CD4-positive, alpha-beta T cell treated with Interferon gamma for 1 hour (primary cell): ENCODE measurements around the gene SYCN.
A peak's percentile ranks its signal among the peaks of the same experiment; 100 is the strongest.
"Not testable (repeated sequence)": the region's sequence is repeated elsewhere in the genome, so short reads cannot be mapped to it uniquely, and the experiment has no call there.

Experiments
- DNase-seq: peaks from one replicate; pipeline ENCODE4 v3.0.0-alpha.2; 2020

Gene SYCN

DNA sequence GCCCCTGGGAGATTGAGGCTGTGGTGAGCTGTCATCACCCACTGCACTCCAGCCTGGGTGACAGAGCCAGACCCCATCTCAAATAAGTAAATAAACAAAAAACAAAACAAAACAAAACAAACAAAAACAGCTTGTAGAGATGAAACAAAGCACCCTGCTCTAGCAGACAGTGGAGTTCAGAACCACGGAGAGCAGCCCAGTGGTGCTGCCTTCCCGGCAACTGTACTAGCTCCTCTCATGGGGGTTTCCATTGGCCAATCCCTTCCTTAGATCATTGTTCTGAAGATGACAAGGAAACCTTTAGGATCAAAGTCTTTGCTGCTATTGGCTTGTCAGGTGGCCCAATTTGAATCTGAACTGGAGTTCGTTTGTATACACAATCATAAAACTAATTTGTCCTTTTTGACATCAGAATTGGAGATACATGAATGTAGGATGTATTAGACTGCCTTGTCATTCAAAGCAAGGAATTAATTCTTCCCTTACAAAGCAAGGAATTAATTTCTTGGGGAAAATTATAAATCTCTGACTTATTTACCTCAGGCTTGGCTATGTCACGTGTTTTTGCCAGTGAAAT lies 19.7 kb upstream of the SYCN start:
- no peak for DNase-seq

DNA sequence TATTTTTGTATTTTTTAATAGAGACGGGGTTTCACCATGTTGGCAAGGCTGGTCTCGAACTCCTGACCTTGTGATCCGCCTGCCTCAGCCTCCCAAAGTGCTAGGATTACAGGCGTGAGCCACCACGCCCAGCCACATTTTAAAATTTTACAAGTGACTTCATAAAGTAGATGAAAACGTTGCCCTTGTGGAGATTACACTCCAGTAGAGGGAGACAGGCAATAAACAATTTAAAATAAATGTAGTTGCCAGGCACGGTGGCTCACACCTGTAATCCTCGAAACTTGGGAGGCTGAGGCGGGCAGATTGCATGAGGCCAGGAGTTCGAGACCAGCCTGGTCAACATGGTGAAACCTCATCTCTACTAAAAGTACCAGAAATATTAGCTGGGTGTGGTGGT lies 15.0 kb upstream of the SYCN start:
- DNase-seq = not testable (repeated sequence)

DNA sequence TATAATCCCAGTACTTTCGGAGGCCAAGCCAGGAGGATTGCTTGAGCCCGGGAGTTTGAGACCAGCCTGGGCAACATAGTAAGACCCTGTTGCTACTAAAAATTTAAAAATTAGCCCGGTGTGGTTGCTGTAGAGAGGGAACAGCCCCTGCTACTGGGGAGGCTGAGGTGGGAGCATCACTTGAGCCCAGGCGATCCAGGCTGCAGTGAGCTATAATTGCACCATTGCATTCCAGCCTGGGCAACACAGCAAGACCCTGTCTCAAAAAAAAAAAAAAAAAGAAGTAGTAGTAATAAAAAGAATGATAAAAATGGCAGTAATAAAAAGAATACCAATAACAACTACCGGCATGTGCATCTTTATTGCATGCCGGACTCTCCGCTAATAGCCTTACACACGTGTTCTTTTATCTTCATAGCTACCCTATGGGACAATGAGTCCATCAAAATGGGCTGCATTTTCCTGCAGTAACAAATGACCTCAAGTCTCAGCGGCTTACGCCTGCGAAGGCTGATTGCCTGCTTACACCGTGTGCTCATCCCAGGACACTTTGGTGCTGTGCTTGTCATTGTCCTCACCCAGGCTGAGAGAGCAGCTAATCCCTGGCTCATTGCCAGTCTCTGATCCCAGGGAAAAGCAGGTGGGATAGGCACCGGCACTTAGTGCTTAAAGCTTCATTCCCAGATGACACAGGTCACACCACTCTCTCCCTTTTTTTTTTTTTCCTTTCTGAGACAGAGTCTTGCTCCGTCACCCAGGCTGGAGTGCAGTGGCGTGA lies 14.4 kb upstream of the SYCN start:
- no peak for DNase-seq

DNA sequence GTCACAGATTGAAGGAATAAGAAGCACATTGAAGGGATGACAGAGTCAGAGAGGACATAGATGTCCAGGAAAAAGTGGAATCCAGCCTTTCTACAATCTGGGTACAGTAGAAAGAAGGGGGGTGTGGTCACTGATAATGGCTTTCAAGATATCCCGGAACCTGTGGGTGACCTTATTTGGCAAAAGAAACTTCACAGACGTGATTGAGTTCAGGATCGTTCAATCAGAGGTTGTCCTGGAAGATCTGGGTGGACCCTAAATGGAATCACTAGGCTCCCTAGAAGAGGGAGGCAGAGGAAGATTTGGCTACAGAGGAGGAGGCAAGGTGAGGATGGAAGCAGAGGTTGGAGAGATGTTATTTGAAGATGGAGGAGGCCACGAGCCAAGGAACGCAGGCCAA lies 13.0 kb upstream of the SYCN start:
- DNase-seq = no peak

DNA sequence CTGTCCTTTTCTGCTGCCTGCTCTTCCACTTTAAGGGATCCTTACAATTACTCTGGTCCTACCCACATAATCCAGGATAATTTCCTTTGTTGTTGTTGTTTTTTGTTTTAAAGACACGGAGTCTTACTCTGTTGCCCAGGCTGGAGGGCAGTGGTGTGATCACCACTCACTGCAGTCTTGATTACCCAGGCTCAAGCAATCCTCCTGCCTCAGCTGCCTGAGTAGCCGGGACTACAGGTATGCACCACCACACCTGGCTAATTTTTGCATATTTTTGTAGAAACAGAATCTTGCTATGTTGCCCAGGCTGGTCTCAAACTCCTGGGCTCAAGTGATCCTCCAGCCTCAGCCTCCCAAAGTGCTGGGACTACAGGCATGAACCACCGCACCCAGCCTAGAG lies 11.3 kb upstream of the SYCN start:
- DNase-seq = not testable (repeated sequence)

DNA sequence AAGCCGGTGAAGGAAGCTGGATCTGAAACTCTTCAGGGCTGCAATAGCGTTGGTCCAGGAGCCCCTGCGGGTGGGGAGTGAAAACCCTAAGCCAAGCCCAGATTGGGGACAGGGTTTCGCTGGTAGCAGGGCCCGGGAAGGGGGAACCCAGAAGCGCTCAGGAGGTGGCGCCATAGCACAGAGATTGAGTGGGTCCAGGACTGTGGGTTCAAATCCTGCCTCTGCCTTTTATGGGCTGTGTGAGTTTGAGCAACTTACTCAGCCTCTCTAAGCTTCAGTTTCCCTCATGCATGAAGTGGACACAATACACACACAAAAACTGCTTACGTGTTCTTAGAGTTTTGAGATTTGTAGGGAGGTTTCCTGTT lies 8.3 kb upstream of the SYCN start:
- peak; percentile 49 for DNase-seq

DNA sequence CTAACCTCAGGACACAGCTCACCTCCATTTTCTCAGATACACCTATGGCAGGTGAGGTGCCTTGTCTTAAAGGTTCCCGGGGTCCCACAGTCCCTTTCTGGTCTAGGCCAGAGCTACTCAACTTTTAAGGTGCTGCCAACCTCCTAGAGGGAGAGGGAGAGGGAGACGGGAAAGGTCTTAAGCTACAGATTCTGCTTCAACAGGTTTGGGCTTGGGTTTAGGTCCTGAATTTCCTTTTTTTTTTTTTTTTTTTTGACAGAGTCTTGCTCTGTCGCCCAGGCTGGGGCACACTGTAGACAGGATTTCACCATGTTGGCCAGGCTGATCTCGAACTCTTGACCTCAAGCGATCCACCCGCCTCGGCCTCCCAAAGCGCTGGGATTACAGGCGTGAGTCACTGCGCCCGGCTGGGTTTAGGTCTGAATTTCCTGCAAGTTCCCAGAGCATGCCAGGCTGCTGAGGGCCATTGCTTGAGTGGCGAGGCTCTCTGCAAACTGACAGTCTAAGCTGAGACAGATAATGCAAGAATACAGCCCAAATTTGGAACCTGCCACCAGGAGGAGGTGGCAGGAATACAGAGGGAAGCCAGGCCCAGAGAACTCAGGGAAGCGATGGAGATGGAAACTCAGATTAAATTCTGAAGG lies 7.8 kb upstream of the SYCN start:
- DNase-seq = no peak

DNA sequence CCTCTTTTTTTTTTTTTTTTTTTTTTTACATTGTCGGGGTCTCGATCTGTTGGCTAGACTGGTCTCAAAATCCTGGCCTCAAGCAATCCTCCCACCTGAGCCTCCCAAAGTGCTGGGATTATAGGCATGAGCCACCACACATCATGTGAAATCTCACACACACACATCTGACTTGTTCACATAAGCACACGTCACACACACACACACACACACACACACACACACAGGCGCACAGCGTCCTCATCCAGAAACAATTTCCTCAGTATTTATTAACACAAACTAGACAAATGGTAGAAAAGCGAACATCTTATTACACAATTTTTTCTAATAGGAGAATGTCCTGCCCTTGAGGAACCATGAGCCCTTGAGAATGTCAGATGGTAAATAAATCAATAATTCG lies 5.1 kb upstream of the SYCN start:
- DNase-seq = no peak

DNA sequence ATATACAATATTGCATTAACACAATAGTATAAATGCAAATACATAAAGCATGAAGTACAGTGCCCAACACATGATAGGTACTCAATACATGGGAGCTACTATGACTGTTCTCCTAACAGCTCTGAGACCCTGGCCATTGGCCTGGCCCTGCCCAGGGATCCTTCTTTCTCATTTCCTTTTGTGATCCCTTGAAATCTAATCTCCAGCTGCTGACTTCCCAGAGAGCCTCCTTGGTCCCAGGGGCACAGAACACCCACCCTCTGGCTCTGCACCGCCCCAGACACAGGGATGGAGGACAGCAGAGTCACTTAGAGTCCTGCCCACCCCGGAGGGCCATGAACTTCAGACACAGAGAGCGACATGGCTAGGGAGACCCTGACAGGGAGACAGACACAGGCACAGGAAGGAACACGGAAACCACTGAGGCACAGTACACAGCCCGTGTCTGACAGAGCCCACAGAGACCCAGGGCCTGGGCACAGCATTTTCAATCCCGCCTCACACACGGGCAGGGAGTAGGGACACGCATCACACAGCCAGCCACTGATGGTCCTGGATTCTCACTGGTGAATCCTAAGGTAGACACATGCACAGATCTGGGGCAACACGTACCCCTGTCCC lies 4.2 kb upstream of the SYCN start:
- DNase-seq = no peak

DNA sequence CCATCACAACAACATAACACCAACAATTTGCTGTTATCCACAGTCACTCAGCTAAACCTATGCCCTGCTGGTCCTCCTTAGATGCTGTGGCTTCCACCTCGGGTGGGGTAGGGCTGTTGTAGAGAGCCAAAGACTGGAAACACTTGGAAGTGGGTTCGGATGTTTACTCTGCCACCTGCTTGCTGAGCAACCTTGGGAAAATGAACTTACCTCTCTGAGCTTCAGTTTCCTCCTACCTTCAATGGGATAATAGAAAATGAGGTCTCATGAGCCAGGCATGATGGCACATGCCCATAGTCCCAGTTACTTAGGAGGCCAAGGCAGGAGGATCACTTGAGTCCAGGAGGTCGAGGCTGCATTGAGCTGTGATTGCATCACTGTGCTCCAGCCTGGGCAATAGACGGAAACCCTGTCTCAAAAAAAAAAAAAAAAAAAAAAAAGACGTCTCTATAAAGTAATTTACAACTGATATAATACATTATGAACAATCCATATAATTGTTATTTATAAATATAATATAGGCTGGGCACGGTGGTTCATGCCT lies 3.3 kb upstream of the SYCN start:
- DNase-seq = no peak

DNA sequence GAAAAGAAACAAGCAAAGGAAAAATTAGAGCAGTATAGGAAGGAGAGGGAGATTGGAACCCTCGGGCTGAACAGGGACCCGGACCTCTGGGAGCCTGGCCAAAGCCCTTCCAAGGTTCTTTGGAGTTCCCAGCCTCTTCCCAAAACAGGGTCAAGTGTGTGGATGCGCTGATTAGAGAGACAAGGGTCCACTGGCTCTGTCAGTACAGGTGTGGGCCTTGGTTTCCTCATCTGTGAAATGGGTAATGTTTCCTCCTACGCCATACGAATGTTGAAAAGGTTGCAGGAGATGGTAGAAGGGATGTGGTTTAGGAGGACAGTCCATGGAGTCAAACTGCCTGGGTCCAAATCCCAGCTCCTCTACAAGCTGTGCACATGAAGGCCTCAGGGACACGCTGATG lies 2.1 kb upstream of the SYCN start:
- no peak for DNase-seq

DNA sequence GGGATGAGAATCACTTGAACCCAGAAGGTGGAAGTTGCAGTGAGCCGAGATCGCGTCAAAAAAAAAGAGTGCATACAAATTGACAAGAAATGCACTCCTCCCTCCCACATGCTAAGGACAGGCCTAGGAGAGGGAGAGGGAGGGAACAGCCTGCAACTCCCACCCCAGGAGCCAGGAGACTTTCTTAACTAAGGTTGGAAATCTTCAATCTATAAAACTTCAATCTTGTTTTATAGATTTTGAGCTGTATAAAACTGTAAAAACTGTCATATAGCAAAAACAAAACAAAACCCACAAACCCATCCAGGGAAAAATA lies 1.3 kb upstream of the SYCN start:
- DNase-seq = no peak

DNA sequence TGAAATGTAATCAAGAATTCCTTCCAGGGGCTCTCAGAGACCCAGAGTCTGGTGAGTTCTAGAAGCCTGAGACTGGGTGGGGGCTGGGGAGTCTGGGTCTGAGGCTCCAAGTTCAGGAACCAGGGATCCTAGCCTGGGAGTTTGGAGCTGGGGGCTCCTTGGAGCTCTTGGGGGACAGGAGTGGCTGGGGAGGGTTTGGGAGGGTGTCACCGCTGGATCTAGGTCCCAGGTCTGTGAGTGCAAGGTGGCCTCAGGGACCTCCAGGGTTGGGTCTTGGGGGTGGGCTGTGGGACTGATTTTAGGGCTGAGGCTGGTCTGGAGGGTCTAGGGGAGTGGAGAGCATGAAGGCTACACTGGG lies 1.1 kb downstream of the SYCN start:
- DNase-seq = no peak

DNA sequence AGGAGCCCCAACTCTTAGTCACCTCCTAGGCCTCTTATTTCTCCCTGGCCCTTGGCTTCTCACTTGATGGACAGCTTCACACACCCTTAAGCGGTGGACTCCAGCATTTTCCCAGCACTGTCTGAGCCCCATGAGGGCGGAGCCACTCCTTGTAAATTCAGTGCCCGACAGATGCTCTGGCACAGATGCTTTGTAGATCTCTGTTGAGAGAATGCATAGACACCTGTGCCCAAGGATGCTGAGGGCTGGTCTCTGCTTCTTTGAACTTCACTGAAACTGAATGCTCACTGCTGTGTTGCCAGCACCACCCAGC lies 3.3 kb downstream of the SYCN start:
- DNase-seq = no peak

DNA sequence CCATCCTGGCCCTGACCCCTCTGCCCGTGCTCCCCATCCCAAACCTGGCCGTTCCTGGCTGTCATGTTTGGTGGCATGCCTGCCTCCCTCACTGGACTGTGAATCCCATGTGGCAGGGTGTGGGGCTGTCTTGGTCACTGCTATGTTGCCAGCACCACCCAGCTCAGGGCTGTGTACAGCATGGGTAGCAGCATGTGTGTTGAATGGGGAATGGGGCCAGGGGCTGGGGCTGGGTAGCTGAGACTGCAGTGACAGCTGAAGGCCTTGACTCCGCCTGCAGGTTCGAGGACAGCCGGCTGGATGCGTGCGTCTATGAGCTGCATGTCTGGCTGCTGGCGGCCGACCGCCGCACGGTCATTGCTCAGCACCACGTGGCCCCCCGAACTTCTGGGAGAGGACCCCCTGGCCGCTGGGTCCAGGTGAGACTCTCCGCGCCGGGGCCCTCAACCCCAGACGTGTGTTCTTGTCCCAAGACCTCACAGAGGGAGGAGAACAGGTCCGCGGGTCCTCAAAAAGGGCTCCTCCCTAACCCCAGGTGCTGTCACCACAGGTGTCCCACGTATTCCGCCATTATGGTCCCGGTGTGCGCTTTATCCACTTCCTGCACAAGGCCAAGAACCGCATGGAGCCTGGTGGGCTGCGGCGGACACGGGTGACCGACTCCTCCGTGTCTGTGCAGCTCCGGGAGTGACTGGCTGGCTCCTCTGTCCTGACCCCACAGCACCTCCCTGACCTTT lies 3.8 kb downstream of the SYCN start:
- DNase-seq = no peak

DNA sequence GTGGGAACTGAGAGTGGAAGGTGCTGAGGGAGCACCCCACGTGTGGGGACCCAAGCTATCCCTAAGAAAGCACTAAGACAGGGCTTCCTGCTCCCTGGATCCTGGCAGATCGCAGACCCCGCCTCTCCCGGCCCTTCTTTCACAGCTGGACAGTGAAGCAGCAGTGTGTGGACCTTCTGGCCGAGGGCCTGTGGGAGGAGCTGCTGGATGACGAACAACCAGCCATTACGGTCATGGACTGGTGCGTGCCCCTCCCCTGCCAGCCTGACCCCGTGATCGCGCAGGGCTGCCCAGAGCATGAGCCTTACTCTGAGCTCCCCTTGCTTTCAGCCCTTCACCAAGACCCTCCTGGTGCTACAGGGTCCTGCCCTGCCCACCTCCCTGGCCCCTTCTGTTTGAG lies 5.0 kb downstream of the SYCN start:
- DNase-seq = no peak

DNA sequence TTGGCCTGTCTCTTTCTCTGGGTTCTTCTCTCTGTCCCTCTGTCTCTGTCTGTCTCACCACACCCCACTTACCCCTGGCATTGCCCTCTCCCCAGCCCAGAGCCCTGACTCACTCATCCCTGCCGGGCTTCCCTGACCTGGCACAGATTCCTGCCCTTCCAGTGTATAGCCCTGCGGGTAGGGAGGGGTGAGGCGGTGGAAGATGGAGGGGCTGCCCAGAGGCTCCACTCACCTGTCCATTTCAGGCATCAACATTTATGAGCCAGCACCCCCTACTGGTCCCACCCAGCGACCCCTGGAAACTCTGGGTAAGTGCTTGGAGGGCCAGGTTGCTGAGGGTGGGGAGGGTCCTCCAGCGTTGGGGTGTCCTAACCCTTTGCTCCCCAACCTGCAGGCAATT lies 6.3 kb downstream of the SYCN start:
- no peak for DNase-seq

DNA sequence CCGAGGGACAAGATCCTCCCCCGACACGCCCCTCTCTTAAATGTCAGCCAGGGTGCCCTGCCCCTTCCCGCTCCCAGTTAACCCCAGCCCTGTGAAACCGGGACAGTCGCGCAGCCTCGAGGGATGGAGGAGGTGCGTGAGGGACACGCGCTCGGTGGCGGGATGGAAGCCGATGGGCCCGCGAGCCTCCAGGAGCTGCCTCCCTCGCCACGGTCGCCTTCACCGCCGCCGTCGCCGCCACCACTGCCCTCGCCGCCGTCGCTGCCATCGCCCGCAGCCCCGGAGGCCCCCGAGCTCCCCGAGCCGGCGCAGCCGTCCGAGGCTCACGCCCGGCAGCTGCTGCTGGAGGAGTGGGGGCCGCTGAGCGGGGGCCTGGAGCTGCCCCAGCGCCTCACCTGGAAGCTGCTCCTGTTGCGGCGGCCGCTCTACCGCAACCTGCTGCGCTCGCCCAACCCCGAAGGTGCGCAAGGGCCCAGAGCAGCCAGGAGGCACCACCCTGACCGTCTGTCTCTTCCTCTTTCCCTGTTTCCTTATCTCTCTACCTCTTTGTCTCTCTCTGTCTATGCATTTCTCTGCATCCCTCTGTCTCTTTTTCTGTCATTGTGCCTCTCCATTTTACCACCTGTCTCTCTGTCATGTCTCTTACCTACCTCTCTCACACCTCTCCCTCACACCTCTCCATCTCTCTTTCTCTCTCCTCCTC lies 7.1 kb downstream of the SYCN start, which contains the start of gene NCCRP1:
NCCRP1 (plus strand) TSS at position 105 of the 703 bp plus-strand sequence; CDS start at position 124, 19 bp downstream.
- no peak for DNase-seq

DNA sequence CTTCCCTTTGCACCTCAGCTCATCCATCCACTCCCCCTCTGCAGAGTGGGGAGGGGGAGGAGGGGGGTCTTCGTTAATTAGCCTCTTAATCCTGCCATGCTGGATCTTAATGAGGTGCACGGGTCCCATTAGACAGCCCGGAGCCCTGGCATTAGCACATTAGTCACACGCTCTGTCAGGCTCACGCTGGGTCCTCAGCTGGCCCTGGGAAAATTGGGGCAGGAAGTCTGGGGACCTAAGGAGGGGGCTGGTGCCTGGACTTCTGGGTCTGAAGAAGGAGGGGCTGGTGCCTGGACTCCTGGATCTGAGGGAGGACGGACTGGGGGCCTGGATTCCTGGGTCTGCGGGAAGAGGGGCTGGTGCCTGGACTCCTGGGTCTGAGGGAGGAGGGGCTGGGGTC lies 7.7 kb downstream of the SYCN start:
- no peak for DNase-seq

DNA sequence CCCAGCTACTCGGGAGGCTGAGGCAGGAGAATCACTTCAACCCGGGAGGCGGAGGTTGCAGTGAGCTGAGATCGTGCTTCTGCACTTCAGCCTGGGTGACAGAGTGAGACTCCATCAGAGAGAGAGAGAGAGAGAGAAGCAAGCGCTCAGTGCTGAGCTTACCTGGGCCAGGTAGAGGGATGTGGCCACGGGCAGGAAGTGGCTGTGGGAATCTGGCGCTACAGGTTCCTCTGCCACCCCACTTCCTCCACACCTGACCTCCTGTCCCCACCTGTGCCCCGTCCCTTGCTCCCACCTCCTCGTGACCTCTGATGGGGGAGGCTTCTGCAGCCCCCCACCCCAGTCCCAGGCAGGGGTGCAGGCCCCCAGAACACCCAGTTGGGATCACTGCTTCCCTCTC lies 8.3 kb downstream of the SYCN start:
- DNase-seq = no peak

DNA sequence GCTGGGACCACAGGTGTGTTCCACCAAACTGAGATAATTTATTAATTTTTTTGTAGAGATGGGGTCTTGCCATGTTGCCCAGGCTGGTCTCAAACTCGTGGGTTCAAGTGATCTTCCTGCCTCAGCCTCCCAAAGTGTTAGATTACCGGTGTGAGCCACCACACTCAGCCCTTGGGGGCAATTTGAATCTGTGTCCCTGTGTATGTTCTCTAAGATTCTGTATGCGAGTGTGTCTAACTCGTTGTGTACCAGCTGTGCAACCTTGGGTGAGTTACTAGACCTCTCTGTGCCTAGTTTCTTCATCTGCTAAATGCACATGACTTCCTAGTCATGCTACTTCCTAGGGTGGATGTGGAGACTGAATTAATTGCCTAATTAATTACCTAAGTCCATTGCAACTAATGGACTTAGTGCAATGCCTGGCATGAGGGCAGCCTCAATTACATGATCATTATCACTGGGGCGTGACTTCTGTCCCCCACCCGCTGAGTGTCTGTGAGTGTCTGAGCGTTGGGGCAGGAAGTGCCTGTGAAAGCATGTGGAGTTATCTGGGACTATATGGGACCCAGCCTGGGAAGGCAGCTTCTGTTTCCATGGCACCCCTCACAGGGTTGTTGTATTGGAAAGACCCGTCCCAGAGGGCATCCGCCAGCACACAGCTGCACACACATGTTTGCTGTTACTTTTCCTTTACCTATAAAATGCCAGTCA lies 9.1 kb downstream of the SYCN start:
- no peak for DNase-seq

DNA sequence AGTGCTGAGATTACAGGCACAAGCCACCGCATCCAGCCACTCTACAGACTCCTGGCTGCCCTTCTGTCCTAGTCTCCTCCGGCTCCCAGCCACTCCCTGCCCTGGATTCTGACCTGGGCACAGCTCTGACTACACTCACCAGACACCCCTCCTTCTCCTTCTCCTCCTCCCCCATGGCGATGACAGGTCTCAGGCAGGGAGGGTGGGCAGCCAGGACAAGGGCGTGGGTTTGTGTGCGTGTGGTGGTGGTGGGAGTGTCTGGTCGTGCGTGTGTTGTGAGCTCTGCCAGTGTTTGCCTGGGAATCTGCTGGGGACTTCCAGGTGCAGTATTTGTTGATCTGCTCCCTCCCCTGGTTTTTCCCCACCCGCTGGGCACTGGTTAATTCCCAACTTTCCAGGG lies 10.3 kb downstream of the SYCN start:
- no peak for DNase-seq
